Heart left ventricle (tissue), 16 donors: Measurements from ENCODE around the gene FTCDNL1. TPM values are rescaled to one million over a fixed set of nuclear protein-coding genes. Genes with fewer than 3 reads are reported as not detected.

Source experiments
- ATAC-seq, 4 donors: fragments of 200-7000 bp; cut with Tn5 transposase; one replicate each; pipeline ENCODE4 v1.9.1; 2020 to 2022; ENCODE audit warnings: moderate library complexity in 4 of 4, mild to moderate bottlenecking in 3 of 4, moderate number of reproducible peaks in 1 of 4
- DNase-seq, 5 donors: peaks; one replicate each; pipeline ENCODE4 v3.0.0-alpha.2; 2020
- H3K27ac ChIP-seq, 12 donors: fragments of 200-600 bp; sonication (generic) in 4 of 12; one replicate each; pipeline versions ENCODE4 v1.5.0 to v1.8.0; 2016 to 2022; ENCODE audit warnings: mild to moderate bottlenecking in 2 of 12
- H3K27me3 ChIP-seq, 9 donors: fragments of 200-600 bp; sonication (generic) in 2 of 9; one replicate each; pipeline versions ENCODE4 v1.5.1 to v1.8.0; 2016 to 2022; ENCODE audit warnings: mild to moderate bottlenecking in 3 of 9
- H3K36me3 ChIP-seq, 9 donors: fragments of 200-600 bp; sonication (generic) in 2 of 9; one replicate each; pipeline versions ENCODE4 v1.5.0 to v1.8.0; 2018 to 2022; ENCODE audit warnings: mild to moderate bottlenecking in 2 of 9
- H3K4me1 ChIP-seq, 12 donors: fragments of 200-600 bp; sonication (generic) in 4 of 12; one replicate each; pipeline versions ENCODE4 v1.5.0 to v1.8.0; 2016 to 2022; ENCODE audit warnings: mild to moderate bottlenecking in 3 of 12
- H3K4me3 ChIP-seq, 12 donors: fragments of 200-600 bp; sonication (generic) in 4 of 12; one replicate each; pipeline versions ENCODE4 v1.5.0 to v1.8.0; 2017 to 2022; ENCODE audit warnings: mild to moderate bottlenecking in 9 of 12, moderate library complexity in 4 of 12
- H3K9me3 ChIP-seq, 12 donors: fragments of 200-600 bp; sonication (generic) in 4 of 12; one replicate each; pipeline versions ENCODE4 v1.5.0 to v1.8.0; 2016 to 2022; ENCODE audit warnings: mild to moderate bottlenecking in 1 of 12
- POLR2A ChIP-seq, 2 donors: fragments of 450-650 bp; IDR thresholded peaks; one replicate each; pipeline ENCODE4 v1.6.1; 2017; ENCODE audit warnings: antibody characterized with exemption in 2 of 2, mild to moderate bottlenecking in 2 of 2, moderate library complexity in 2 of 2
- WGBS, 4 donors: extraction: QIAGEN DNeasy Blood & Tissue Kit in 2 of 4; methylation state at CpG; one replicate each; pipeline versions ENCODE4 v1.1.5 to v1.1.7; 2013 to 2018; 5-methylcytosine and 5-hydroxymethylcytosine counted together
- intact Hi-C, 10 donors: fragments of 100-400 bp; cut with DNase I; formaldehyde crosslinking; loops; one replicate each; pipeline versions ENCODE4 v1.11.1 to v1.14.2; 2022
- polyA plus RNA-seq, 2 donors: library from polyadenylated mRNA; stranded (reverse); fragments of 200-250 nt; gene quantifications; one replicate each; pipeline ENCODE4 v1.2.3, GENCODE V29; 2013
- total RNA-seq, 9 donors: library from RNA; depleted of rRNA in 2 of 9; stranded (reverse); fragments of >200 nt in 2 of 9; fragmentation: NEBNext Ultra II Directional in 3 of 9; extraction: Animal tissue kit (Norgen Biotek cat#: 25700) in 3 of 9; gene quantifications; one replicate each; pipeline versions ENCODE4 v1.1.0 to v1.2.4, GENCODE V29; 2016 to 2023
- TF ChIP-seq, protein P1 (sequence below), 12 donors: fragments of 200-600 bp; sonication (generic) in 4 of 12; IDR thresholded peaks; one replicate each; pipeline versions ENCODE4 v1.5.0 to v1.8.0; 2018 to 2022; ENCODE audit warnings: antibody characterized with exemption in 12 of 12, mild to moderate bottlenecking in 5 of 12
- donor health status: ischemic (EF 13 %, LVEDD 7.1; RV severe dilation, severe dysfunction).
- donor health status: healthy with polysubstance abuse.
- donor health status: DM: no; HTN: yes; CAD: no.
- donor health status: DM: no; HTN: no; CAD: no.
- donor health status: ischemic (EF 25% LVEDD 6.9; RV normal size, moderate dysfunction).
- donor health status: ischemic (EF 25% LVEDD 5.7; RV mildly dilated, moderate dysfunction).
- donor health status: healthy.
- donor health status: DM: yes; HTN: yes; CAD: no.
- donor health status: ischemic (EF 35%, LVEDD 5.7; RV mildly dilated, moderate dysfunction).
- donor health status: nonischemic (EF 11% LVEDD 7.7; RV severe dilation, severe dysfunction).
- donor health status: DM: yes; HTN: yes; CAD: no.
- donor health status: PGD.
- donor health status: ischemic (EF 29% LVEDD 5.4; RV normal size, mild dysfunction).
- donor health status: nonischemic (EF 23%, LVEDD 6.1; RV moderate dilation, normal function).

FTCDNL1 gene
- total and polyA plus RNA-seq, 11 donors: 0.69 to 9.6 (median 2.7) TPM

DNA sequence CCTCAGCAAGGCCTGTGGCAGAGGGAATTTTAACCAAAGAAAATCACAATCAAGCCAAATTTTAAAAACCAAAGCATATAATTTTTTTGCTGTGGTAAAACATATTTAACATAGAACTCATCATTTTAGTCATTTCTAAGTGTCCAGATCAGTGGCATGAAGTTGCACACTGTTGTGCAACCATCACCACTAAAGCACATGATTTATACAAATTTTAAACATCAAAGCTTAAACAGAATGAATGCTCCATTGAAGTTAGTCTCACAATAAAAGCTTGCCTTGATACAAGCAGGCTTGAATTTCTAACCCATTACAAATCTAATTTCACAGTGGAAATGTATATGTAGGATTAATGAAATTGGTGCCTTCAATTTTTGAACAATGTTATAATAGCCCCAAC is 31.2 kb downstream of the FTCDNL1 start:
- H3K27ac ChIP-seq: no peak overlapping the region

DNA sequence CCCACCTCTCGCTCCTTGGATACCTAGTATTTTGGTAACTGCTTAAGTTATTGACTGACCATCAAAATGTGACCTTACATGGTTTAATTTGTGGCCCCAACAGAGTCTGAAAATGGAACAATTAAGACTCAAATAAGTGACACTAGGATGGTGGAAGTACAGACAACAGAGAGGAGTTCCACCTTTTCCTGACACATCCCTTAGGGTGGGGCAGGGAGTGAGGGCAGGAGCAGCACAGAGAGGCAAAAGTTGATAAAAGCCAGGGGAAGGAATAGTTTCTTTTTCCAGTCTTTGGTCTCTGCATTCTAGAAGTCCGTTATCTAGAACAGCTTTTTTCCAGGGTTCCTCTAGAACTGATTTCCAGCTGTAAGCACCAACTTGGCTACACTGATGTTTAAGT is 32.2 kb downstream of the FTCDNL1 start:
- H3K4me3 ChIP-seq: no peak overlapping the region
- no peaks in the 10 kb centered on the region for H3K4me1 ChIP-seq
- DNase-seq: no peak
- no peak for TF ChIP-seq POLR2A (IDR thresholded peaks at IDR 0.05)
- TF ChIP-seq, protein P1, sequence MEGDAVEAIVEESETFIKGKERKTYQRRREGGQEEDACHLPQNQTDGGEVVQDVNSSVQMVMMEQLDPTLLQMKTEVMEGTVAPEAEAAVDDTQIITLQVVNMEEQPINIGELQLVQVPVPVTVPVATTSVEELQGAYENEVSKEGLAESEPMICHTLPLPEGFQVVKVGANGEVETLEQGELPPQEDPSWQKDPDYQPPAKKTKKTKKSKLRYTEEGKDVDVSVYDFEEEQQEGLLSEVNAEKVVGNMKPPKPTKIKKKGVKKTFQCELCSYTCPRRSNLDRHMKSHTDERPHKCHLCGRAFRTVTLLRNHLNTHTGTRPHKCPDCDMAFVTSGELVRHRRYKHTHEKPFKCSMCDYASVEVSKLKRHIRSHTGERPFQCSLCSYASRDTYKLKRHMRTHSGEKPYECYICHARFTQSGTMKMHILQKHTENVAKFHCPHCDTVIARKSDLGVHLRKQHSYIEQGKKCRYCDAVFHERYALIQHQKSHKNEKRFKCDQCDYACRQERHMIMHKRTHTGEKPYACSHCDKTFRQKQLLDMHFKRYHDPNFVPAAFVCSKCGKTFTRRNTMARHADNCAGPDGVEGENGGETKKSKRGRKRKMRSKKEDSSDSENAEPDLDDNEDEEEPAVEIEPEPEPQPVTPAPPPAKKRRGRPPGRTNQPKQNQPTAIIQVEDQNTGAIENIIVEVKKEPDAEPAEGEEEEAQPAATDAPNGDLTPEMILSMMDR (IDR thresholded peaks at IDR 0.05): no peak
- intact Hi-C loops: no loop called here
- H3K9me3 ChIP-seq: no peaks in the 10 kb centered on the region
- H3K36me3 ChIP-seq: no peaks in the 10 kb centered on the region
- ATAC-seq: no peak
- 79 to 83% (median 82%) methylated on average over 2 of the region's 2 CpGs for WGBS, 4 donors
- no peak overlapping the region for H3K27ac ChIP-seq
- H3K27me3 ChIP-seq: no peaks in the 10 kb centered on the region

More for the DNA sequence above, 31.2 kb downstream of the FTCDNL1 start:
- Histone ChIP-seq H3K36me3 (no peaks in the 10 kb centered on the region), H3K4me3 (no peak overlapping the region), H3K27me3 (no peaks in the 10 kb centered on the region), H3K9me3 (no peaks in the 10 kb centered on the region), H3K4me1 (no peaks in the 10 kb centered on the region)
- TF ChIP-seq, protein P1 (IDR thresholded peaks at IDR 0.05): no peak
- TF ChIP-seq POLR2A (IDR thresholded peaks at IDR 0.05): no peak
- DNase-seq (no peak), ATAC-seq (no peak)
- intact Hi-C loops: no loop called here

DNA sequence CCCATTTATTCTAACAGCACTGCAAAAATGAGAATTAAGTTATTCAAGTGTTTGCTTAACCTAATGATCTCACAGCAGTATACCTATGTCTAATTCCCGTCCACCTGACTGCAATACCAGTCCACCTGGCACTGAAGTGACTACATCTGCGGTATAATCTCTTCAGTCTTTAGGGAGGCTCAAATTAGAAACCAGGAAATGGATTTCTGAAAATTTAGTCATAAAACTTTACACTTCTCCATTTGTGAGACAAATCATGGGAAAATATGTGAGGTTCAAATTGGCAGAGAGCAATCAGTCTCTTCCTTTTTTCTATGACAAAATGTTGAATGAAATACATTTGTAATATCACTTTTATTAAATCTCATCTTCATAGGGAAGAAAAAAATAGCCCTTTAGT is 33.0 kb downstream of the FTCDNL1 start:
- TF ChIP-seq, protein P1 (IDR thresholded peaks at IDR 0.05): no peak
- no peak for TF ChIP-seq POLR2A (IDR thresholded peaks at IDR 0.05)
- Histone ChIP-seq H3K27me3 (no peaks in the 10 kb centered on the region), H3K4me1 (no peaks in the 10 kb centered on the region), H3K36me3 (no peaks in the 10 kb centered on the region), H3K27ac (no peak overlapping the region), H3K9me3 (no peaks in the 10 kb centered on the region), H3K4me3 (no peak overlapping the region)
- intact Hi-C loops: no loop called here
- 59 to 84% (median 80%) methylated on average over 2 of the region's 2 CpGs for WGBS, 4 donors
- DNase-seq: no peak
- no peak for ATAC-seq

DNA sequence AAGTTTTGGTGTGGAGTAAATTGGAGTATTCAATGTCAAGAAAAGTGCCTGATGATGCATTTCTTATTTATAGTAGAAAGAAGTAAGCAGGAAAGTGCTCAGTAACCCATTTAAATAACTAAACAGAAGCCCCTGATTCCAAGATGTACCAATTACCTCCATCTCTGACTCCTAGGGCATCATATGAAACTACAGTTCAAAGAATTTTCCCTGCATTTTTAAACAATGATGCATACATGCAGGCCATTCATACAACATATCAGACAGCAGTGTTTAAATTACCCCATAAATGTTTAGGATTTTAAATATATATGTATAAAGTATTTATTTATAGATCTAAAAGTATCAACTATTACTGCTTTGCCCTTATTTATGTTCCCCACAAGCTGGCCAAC is 36.2 kb downstream of the FTCDNL1 start:
- Histone ChIP-seq H3K9me3 (no peaks in the 10 kb centered on the region), H3K27me3 (no peaks in the 10 kb centered on the region), H3K4me3 (no peak overlapping the region), H3K4me1 (no peaks in the 10 kb centered on the region), H3K27ac (no peak overlapping the region), H3K36me3 (no peaks in the 10 kb centered on the region)
- intact Hi-C loops: no loop called here
- TF ChIP-seq, protein P1 (IDR thresholded peaks at IDR 0.05): no peak
- no peak for TF ChIP-seq POLR2A (IDR thresholded peaks at IDR 0.05)
- ATAC-seq: no peak
- no peak for DNase-seq
